GM21786 (cell line): Measurements from ENCODE around the gene MIDN.

Experiments used
- ATAC-seq: cut with Tn5 transposase; IDR thresholded peaks from one replicate; pipeline ENCODE4 v1.9.1; 2021; ENCODE audit not compliant: unreplicated experiment

MIDN gene

DNA sequence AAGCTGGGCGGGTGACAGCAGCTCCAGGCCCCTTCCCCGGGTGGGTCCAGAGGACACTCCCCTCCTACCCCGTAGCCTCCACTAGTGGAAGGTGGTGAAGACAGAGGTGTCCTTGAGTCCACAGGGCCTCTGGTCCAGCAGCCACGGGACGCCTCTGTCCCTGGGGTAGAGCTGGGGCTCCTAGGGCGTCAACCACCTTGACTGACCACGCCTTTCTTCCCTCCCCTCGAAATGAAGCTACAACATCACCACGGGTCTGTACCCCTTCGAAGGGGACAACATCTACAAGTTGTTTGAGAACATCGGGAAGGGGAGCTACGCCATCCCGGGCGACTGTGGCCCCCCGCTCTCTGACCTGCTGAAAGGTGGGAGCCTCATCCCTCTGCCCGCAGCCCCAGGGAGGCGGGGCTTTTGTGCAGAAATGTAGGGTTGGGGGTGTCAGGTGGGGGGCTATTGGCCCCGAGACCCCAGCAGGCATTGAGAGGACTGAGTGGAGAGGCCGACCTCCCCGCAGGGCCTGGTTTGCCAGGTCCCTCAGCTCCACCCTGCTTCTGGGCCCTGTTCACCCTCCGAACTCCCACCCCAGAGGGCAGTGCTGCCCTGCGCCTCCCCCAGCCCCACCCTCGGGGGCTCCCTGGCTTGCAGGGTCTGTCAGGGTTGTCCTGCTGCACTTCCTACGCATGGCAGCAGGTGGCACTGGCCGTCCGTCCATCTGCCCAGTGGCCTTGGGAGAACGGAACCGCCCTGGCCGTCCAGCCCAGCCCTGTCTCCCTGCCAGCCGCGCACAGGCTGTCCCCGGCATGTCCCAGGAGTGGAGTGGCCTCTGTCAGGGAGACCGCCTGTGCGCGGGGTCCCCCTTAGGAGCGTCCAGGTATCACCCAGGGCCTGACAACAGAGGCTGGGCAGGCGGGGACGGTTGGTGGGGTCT, 27.1 kb upstream of the MIDN start:
- ATAC-seq, result no peak

DNA sequence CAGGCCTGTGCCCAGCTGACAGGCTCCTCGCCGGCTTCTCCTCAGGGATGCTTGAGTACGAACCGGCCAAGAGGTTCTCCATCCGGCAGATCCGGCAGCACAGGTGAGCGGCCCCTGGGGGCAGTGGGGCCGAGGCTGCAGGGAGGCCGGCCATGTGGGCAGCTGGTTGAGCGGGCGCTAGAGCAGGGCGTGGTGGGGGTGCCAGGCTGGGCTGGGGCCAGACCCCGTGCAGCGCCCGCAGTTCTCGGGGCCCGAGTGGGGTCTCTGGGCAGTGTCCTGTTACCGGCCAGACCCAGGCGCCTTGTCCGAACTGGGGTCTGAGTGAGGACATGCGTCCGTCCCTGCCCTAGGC, 26.5 kb upstream of the MIDN start:
- ATAC-seq, result no peak

DNA sequence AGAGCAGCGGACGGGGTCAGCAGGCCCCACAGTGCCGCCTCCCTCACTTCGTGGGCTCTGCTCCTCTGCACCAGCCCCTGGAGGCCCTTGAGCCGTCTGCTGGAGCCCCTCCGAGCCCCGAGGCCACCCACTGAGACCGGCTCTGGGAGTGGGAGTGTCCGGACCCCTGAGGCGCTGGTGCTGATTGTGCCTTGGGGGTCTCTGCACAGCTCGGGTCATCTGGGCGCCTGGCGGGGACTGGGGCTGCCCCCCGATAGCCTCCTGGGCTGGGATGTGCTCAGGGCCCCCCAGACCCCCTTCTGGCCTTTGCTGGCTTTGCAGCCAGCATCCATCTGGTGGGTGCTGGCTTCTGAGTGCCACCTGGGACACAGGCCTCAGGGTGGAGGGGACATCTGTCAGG, 26.0 kb upstream of the MIDN start:
- no peak for ATAC-seq

DNA sequence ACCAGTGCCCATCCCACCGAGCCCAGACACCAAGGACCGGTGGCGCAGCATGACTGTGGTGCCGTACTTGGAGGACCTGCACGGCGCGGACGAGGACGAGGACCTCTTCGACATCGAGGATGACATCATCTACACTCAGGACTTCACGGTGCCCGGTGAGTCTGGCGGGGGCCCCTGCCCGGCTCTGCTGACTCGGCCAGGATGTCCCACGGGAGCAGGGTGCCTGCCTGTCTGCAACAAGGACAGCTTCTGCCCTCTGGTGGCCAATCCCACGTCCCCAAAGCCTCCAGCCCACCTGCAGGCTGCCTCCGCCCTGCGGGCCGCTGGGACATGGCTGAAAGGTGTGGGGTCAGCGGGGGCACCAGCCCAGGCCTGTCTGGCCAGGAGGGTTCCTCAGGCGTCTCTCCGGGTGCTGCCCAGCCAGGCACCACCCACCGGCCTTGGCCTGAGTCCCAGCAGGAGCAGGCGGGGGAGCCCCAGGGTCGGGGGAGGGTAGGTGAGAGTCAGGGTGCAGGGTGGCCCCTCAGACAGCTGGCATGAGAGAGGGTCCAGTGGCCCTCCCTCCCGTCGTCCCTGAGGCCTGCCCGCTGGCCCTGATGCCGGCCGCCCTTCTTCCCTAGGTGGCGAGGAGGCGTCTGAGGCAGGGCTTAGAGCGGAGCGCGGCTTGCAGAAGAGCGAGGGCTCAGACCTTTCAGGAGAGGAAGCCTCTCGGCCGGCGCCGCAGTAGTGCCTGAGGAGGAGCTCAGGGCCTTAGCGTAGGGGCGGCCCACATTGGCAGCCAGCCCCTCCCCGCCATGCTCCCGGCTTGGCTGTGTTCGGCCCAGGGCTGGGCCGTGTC, 25.1 kb upstream of the MIDN start:
- ATAC-seq, result no peak

DNA sequence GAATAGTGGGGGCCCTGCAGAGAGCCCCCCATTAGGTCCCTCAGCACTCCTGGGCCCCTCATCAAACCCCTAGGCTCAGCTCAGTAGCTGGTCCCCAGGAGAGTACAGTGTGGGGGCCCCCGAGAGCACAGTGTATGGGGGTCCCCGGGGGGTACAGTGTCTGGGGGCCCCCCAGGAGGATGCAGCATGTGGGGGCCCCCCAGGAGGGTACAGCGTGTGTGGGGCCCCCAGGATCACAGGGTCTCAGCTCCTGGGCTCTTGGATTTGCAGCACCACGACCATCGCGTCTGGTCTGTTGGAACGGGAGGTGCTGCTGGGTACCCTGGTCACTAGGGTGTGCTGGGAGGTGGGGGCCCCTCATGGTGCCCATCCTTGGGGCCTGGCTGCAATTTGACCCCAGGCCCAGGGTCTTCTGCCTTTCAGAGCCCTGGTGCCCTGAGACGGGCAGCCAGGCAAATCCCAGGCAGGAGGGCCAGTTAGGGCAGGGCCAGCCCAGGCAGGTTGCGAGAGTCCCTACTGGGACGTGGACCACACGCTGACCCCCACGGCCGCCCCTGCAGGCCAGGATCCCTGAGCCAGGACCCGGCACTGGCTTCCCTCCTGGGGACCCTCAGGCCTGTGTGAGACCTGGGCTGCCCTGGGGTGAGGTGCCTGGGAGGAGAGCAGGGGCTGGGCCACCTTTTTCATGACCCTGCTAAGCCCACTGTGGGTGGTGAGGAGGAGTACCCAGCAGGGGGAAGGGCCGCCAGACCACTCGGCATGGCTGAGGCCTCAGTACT, 24.1 kb upstream of the MIDN start:
- ATAC-seq, result no peak

DNA sequence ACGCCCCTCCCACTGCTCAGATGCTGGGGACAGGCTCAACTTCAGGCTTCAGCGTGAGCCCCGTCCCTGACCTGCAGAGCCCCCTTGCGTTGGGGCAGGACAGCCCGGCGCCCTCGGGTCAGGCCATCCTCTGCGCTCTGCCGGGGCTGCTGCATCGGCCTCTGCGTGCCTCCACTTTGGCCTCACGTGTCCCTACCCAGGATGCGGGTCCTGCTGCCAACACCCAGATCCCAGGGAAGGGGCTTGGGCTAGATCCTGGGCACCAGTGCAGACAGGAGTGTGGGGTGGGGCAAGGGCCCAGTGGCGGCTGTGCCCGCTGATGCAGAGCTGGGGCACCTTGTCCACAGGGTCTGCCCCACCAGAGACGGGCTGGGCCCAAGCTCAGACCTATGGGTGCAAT, 23.5 kb upstream of the MIDN start:
- ATAC-seq, result no peak

DNA sequence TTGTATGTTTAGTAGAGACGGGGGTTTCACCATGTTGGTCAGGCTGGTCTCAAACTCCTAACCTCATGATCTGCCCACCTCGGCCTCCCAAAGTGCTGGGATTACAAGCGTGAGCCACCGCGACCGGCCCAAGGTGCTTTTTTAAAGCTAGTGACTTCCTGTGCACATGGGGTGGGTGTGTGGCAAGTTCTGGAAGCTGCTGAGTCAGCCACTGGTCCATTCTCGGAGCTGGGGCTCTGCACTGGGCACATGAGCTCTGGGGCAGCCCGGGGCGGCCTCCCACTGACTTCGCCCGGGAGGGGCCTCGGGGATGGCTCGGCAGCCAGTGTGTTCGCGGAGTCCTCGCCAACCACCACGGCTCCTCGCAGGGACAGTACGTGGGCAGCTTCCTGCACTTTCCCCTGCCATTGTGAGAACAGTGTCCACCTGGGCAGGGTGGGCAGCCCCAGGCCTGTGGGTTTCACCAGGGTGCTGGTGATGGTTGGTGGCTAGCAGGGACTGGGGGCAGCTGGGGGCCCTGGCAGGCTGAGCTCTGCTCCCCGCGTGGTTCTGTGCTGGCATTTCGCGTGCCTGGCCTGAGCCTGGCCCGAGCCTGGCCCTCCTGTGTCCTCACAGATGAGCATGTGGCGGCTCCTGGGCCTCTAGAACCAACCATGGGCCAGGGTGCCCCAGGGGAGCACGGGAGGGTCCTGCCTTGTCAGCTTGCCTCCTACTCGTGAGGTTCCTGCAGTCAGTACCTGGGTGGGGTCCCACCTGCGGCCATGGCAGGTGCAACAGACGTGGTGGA, 22.8 kb upstream of the MIDN start:
- ATAC-seq, result no peak

DNA sequence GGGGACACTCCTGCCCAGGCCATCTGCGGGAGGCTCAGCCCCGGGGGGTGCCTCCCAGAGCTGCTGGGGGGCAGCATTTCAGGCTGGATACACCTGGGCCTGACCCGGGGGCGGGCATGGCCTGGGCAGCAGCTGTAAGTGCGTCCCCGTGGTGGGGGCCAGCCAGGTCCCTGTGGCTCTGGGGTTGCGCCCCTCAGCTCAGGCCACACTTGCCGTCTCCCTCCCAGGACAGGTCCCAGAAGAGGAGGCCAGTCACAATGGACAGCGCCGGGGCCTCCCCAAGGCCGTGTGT, 22.2 kb upstream of the MIDN start:
- ATAC-seq, result no peak

DNA sequence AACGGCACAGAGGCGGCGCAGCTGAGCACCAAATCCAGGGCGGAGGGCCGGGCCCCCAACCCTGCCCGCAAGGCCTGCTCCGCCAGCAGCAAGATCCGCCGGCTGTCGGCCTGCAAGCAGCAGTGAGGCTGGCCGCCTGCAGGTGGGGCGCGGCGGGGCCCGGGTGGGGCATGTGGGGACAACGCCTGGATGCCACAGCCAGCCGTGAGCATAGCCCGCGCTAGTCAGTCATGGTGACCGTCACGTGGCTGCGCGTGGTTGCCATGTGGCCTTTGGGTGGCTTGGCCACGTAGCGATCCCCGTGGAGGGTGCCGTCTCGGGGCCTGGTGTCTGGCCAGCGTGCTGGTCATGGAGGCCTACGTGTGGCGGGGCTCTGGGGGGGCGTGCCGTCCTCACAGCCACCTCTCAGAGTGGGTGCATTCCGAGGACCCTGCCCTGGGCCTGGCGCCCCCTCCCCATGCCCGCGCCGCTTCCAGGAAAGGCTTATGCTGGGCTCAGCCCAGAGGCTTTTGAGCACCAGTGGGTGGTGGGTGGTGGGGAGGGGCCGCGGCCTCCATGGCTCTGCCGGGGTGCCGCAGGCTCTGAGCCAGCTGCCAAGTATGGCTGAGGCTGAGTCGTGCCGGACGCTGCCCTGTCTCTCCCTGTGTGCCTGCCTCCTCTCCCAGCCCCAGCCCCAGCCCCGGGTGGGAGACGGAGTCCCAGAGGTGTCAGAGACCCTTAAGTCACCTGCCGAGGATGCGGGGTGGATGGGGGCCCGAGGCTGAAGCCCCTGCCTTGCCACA, 21.7 kb upstream of the MIDN start:
- ATAC-seq, result no peak

DNA sequence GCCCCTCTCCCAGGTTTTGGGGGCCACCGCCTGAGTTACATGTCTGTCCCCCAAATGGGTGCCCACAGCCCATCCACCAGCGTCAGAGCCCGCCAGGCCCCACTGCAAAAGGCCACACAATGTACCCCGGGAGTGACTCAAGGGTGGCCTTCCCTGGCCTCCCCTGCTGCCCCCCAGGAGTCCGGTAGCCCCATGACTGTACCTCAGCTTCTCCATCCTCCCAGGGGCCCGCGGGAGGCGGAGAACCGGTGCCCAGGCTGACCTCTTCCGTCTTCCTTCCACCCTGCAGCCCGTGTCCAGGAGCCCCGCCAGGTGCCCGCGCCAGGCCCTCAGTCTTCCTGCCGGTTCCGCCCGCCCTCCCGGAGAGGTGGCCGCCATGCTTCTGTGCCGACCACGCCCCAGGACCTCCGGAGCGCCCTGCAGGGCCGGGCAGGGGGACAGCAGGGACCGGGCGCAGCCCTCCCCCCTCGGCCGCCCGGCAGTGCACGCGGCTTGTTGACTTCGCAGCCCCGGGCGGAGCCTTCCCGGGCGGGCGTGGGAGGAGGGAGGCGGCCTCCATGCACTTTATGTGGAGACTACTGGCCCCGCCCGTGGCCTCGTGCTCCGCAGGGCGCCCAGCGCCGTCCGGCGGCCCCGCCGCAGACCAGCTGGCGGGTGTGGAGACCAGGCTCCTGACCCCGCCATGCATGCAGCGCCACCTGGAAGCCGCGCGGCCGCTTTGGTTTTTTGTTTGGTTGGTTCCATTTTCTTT, 20.9 kb upstream of the MIDN start:
- ATAC-seq, result no peak

DNA sequence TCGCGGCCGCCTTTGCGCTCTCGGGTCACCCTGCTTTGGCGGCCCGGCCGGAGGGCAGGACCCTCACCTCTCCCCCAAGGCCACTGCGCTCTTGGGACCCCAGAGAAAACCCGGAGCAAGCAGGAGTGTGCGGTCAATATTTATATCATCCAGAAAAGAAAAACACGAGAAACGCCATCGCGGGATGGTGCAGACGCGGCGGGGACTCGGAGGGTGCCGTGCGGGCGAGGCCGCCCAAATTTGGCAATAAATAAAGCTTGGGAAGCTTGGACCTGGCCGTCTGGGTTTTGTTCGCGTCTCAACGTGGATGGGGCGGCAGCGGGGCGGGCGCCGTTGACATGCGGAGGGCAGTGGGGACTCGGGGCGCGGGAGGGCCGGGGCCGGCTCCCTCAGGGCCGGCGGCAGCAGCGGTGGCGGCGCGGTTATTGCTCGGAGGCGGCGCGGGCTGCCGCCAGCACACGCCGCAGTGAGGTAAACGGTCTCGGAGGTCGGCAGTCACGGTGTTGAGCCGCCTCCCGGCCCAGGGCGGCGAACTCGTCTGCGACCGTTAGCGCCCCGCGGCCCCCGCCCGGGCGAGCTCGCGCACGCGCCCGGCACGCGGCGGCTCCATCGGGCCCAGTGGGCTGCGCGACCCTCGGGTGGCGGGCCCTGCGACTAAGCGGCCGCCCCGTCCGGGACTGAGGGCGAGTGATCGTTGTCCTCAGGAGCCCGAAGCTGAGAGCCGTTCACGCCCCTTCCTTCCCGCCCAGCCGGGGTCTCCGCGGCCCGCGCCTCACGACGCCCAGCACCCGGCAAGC, 20.0 kb upstream of the MIDN start:
- ATAC-seq, result no peak

DNA sequence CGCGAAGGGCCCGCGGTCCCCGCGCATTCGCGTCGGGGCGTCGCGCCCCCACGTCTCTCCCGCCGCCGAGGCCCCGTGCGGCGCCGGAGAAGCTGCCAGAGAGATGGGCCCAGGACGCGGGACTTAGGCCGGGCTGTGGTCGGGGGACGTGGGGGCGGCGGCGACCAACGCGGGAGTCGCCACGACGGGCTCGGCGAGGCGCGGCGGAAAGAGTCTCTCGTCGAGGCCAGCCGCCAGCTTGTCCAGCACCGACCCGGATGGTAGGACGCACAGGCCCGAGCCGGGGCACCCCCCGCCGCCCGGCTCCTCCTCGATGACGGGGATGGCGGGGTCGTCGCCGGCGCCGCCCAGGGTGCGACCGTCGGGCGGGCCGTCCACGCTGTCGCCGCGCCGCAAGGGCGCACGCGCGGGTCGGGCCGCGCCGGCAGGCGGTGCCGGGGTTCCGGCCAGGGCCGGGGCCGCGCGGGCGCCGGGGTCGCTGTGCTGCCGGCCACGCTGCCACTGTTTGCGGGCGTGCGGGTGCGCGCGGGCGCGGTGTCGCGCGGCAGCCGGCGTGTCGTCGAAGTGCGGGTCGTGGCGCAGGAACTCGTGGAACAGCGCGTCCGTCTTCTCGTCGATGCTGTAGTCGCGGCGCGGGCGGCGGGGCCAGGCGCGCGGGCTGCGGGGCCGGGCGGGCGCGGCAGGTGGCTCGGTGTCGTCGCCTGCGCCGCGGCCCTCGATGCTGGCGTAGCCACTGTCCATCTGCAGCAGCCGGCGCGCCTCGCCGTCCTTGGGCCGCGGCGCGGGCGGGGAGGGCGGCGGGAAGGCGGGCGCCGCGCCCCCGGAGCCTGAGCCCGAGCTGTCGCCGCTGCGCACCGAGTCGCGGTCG, 19.1 kb upstream of the MIDN start:
- no peak for ATAC-seq

DNA sequence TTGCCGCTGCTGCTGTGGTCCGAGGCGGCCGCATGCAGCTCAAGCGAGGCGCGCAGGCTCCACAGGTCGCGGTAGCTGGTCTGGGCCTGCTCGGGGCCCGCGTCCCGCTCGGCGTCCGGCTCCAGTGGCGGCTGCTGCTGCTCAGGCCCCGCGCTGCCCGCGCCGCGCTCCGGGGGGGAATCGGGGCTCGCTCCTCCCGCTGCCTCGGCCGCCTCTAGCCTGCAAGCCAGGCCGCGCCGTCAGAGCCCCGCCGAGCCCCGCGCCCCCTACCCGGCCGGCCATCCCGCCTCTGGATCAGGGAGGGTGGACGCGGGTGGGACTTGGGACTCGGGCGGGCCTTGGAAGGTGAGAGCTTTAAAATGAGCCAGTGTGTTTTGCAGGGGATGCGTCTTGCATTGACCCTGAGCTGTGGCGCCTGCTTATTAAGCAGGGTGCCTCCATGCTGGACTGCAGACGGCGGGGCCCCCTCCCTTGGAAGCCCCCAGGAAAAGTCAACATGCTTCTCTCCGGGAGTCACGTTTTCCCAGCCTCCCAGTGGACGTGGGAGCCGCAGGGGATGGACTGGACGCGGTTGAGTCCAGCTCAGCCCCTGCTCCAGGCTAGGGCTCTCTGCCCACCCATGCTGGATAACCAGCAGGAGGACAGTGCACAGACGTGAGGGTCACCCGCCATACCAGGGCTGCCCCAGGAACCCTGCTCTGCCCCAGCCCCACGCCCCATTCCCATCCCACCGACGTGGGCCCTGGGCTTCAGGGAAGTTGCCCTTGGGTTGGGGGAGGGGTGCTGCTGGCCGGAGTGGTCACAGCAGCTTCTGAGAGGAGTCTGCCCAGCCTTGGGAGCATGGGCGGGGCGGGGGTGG, 18.2 kb upstream of the MIDN start:
- no peak for ATAC-seq

DNA sequence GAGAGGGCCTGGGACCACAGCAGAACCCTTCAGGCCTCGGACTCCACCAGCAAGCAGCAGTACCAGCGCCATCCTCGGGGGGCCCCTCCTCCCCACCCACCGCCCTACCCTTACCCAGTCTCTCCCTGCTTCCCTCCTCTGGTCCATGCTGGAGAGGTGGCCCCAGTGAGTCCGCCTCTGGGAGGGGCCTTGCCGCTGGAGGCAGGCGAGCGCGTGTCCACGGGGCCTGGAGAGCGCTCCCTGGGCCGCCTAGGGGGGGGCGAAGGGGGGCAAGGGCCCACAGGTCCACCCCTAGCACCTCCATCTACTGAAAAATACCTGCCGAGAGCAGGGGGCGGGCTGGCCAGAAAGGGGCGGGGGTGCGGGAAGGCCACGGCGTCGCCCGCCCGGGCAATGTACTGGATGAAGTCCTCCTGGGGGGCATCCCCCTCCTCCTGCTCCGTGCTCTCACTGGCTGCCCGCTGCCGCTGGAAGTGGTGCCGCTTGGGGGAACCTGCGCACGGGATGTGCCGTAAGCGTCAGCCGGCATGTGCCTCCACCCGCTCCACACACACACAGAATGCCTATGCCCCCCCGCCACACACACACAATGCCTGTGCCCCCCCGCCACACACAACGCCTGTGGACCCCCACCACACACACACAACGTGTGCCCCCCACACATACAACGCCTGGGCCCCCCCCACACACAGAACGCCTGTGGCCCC, 17.4 kb upstream of the MIDN start:
- ATAC-seq, result no peak

DNA sequence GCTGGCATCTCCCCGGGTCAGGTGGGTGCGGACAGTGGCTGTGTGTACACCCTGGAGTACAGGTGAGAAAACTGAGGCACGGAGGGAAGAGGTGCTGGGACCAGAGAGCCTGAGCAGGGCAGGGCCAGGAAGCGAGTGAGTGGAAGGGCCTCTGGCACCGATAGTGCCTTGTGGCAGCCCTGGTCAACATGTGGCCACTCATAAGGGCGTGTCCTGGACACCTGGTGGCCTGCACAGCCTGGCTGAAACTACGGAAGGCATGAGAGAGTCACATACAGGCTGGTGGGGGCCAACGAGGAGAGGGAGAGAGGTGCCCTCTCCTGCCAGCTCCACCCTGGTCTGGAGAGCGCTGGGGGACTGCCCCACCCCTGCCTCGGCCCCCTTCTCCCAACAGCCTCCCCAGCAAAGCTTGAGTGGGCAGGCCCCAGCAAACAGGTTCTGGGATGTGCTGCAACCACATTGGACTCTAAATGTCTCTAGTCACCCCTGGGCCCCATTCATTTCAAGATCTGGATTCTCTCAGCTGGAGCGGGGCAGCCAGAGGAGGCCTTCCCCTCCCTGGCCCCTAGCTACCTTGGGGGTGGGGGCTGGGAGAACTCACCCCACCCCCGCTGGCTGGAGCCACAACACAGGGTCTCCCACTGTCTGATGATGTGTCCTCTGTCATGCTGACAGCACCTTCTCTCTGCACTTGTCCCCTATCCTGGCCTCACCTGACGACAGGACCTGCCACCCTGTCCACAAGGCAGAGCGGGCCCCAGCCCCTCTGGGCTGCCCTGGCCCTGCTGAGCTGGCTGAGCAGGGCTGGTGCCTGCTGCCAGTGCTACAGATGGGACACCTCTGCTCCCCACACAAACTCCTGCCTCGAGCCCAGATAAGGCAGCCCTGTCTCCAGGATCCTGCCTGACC, 16.4 kb upstream of the MIDN start:
- ATAC-seq, result no peak
